NCI-H345 treated with DMSO at 0.1 percent for 48 hours (cell line): ENCODE data around the gene C1QA.
"Not testable (repeated sequence)": the region's sequence is repeated elsewhere in the genome, so short reads cannot be mapped to it uniquely, and the experiment has no call there.

Experiments
- DNase-seq: peaks from one replicate; lab custom pipeline; 2025; ENCODE audit not compliant: unreplicated experiment; lab: John Stamatoyannopoulos, UW

Gene C1QA

GRCh38 chr1:22639286-22639685, 2.9 kb downstream of the C1QA start:
- no peak for DNase-seq

- DNase-seq: no peak
Observed at GRCh38 chr1:22641247-22641646, 4.8 kb downstream of the C1QA start.

- peak; percentile 50 for DNase-seq
Observed at GRCh38 chr1:22641906-22642636, 5.6 kb downstream of the C1QA start.

GRCh38 chr1:22643381-22643780, 7.0 kb downstream of the C1QA start, which contains the start of gene C1QC:
Gene C1QC (plus strand): TSS chr1:22643633. CDS start chr1:22644024, 391 bp downstream.
- no peak for DNase-seq

DNA sequence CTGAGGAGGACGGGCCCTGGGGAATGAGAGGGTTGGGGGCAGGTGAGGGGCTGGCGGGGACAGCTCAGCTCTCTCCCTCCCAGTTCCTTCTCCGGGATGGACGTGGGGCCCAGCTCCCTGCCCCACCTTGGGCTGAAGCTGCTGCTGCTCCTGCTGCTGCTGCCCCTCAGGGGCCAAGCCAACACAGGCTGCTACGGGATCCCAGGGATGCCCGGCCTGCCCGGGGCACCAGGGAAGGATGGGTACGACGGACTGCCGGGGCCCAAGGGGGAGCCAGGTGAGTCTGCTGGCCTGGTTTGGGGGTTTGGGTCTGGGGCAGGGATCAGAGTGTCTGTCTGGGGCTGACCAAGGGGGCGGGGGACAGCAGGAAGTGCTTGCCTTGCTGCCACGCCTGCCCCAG, 7.5 kb downstream of the C1QA start:
- no peak for DNase-seq

- DNase-seq: no peak
Observed at GRCh38 chr1:22645931-22646330, 9.5 kb downstream of the C1QA start.

GRCh38 chr1:22646384-22646783, 10.0 kb downstream of the C1QA start:
- no peak for DNase-seq

GRCh38 chr1:22650089-22650693, 13.8 kb downstream of the C1QA start:
- no peak for DNase-seq

- DNase-seq: no peak
Observed at GRCh38 chr1:22651941-22652856, 15.8 kb downstream of the C1QA start.

DNA sequence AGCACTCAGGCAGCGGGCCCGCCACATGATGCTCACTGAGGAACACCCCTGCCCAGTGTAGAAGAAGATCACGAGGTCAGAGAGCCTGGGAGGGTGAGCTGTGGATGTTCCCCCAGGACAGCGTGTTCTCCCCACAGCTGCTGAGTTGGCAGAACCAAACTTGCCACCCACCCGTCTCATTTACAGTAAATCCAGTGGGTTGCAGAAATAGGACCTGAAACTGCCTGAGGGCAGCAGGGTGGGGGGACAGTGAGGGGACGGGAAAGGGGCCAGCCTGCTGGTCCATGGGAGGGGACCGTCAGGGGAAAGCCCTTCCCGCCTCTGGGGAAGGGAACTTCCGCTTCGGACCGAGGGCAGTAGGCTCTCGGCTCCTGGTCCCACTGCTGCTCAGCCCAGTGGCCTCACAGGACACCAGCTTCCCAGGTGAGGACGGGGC, 16.5 kb downstream of the C1QA start, which contains the start of gene C1QB:
Gene C1QB (plus strand): TSS at position 356 of the 436 bp plus-strand sequence. CDS start 6,227 bp downstream, outside the sequence.
- no peak for DNase-seq

DNA sequence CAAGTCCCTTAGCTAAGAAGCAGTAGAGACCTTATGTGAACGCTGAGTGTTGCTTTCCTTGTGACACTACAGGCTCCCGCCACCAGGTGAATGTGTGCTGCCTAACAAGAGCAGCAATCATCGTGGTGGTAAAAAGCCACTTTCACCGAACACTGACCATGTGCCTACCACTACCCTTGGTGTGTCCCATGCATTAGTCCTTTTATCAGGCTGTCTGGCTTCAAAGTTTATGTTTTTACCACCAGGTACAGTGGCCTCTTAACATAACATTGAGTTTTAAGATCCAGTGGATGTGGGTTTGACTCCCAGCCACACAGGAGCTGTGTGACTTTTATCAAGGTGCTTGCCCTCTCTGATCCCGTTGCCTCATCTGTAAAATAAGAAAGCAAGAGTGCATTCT, 18.3 kb downstream of the C1QA start:
- no peak for DNase-seq

GRCh38 chr1:22658385-22659163, 22.1 kb downstream of the C1QA start:
- no peak for DNase-seq

GRCh38 chr1:22660716-22661241, 24.4 kb downstream of the C1QA start:
- DNase-seq: no peak

- no peak for DNase-seq
Observed at GRCh38 chr1:22661880-22662279, 25.5 kb downstream of the C1QA start.

- DNase-seq: no peak
Observed at GRCh38 chr1:22662318-22662717, 25.9 kb downstream of the C1QA start.

- no peak for DNase-seq
Observed at GRCh38 chr1:22662986-22663408, 26.6 kb downstream of the C1QA start.

- no peak for DNase-seq
Observed at GRCh38 chr1:22665752-22666151, 29.3 kb downstream of the C1QA start.

DNA sequence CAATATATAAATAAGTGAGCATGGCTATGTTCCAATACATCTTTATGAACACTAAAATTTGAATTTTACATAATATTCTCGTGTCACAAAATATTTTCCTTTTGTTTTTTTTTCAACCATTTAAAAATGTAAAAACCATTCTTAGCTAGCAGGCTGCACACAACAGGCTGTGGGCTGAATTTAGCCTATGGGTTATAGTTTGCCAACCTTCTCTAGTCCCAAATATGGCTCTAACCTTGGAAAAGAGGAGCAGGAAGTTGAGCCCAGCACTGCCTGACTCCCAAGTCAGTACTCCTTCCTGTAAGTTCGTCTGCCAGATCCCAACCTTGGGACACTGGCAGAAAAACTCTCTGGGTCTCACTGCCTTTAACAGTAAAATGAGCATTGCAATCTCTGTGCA, 30.0 kb downstream of the C1QA start:
- no peak for DNase-seq

DNA sequence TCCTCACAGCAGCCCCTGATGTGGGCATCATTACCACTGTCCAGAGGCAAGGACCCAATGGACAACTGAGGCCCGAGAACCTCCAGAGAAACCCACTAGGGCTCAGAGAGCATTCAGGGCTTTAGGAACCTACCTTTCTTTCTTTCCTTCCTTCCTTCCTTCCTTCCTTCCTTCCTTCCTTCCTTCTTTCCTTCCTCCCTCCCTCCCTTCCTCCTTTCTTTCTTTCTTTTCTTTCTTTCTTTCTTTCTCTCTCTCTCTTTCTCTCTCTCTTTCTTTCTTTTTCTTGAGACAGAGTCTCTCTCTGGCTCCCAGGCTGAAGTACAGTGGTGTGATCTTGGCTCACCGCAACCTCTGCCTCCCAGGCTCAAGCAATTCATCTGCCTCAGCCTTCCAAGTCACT, 32.4 kb downstream of the C1QA start:
- DNase-seq: not testable (repeated sequence)

DNA sequence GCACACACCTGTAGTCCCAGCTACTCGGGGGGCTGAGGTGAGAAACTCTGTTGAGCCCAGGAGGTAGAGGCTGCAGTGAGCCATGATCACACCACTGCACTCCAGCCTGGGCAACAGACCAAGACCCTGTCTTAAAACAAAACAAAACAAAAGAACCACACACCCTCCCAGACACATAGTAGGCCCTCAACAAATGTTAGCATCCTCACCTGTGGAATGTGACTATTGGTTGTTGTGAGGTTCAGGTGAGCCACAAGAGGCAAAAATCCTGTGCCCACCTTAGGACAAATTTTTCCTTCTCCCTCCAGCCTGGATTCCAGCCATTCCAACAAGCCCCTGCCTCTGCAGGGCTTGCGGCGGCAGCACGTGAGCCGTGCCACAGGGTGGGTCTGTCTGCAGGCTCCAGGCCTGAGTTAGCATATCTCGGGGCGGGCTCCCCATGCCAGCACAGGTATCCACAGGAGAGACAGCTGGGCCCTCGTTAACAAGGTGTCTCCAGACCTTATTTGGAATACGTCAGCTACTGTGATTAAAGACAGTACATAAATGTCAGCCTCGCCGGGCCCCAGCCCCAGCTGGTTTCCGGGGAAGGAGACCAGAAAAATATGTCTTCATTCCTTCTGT, 34.0 kb downstream of the C1QA start:
- DNase-seq: no peak
